ENCODE data around the gene FBN3.
"Not testable (repeated sequence)": the region's sequence is repeated elsewhere in the genome, so short reads cannot be mapped to it uniquely, and the experiment has no call there.

FBN3 gene

DNA sequence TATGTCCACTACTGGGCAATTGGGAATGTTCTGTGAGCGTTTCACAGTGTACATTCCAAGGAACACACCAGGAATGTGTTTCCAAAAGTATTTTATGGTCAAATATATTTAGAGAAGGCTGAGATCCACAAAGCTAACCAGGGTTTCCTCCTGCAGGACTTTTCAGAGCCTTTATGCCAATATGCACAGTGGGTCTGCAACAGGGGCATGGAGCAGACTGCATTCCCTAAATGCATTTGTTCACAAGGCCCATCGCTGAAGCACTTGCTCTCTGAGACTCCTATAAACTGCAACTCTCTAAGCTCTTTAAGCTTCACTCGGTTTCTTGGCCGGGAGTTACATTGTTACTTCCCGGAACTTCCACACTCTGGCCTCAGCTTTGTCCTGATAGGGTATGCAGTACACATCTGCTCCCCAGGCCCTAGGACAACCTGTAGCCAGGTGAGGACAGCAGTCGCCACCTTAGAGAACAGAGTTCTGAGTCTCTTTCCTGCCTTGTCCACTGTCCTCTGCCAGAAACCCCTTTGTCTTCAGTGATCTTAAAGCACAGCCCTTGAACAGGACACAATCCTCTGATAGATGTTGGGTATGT, 33.5 kb downstream of the FBN3 start:
- no peak for DNase-seq

GRCh38 chr19:8113017-8113416, 36.4 kb downstream of the FBN3 start:
- DNase-seq = no peak

- DNase-seq = no peak
Measured at GRCh38 chr19:8111376-8111775, 38.0 kb downstream of the FBN3 start.

DNA sequence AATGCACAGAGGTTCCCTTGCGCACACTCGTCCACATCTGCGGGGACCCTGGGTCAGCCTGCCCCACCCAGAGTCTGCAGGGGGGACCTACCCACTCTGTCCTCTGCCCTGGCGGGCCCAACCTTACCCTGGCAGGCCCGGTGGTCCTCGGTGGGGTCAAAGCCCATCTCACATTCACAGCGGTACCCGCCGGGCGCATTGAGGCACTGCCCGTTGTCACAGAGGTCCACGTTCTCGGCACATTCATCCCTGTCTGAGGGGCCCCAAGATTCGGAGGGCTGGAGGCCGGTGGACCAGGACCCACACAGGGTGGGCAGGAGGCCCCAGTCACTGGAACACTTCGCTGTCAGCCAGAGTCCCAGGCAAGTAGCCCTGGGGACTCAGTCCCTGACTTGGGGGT, 38.5 kb downstream of the FBN3 start:
- no peak for DNase-seq

GRCh38 chr19:8109890-8110662, 39.3 kb downstream of the FBN3 start:
- DNase-seq = no peak

DNA sequence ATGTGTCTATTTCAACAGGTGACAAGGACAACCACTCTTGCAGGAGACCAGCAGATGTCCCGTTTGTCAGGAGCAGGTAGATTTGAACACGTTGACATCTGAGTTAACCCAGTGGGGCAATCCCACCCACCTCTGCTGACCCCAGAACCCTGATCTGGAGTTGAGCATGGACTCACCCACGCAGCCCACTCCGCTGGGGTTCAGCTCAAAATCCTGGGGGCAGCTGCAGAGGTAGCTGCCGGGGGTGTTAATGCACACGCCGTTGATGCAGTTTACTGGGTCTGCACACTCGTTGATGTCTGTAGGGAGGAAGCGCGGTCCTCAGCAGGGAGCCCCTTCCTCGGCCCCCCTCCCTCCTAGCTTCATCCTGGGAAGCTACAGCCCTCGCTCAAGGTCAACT, 39.9 kb downstream of the FBN3 start:
- no peak for DNase-seq

- no peak for DNase-seq
Measured at GRCh38 chr19:8108560-8109445, 40.6 kb downstream of the FBN3 start.

GRCh38 chr19:8107301-8107903, 42.0 kb downstream of the FBN3 start:
- DNase-seq = no peak

DNA sequence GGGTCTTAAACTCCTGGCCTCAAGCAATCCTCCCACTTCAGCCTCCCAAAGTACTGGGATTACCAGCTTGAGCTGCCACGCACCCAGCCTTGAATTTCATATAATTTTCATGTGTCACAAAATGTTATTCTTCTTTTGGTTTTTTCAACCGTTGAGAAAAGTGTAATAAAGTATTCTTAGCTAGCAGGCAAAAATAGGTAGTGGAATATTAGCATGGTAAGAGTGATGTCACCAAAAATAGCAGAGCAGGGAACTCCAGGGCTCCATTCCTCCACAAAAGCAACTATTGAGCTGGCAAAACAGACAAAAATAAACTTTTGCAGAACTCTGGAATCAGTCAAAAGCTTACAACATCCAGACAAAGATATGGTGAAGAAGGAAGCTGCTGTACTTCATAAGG, 43.9 kb downstream of the FBN3 start:
- DNase-seq = no peak

DNA sequence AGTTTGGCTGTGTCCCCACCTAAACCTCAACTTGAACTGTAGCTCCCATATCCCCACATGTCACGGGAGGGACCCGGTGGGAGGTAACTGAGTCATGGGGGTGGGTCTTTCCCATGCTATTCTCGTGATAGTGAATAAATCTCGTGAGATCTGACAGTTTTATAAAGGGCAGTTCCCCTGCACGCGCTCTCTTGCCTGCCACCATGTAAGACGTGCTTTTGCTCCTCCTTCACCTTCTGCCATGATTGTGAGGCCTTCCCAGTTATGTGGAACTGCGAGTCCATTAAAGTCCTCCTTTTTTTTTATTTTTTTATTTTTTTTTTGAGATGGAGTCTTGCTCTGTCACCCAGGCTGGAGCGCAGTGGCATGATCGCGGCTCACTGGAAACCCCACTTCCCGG, 47.5 kb downstream of the FBN3 start:
- DNase-seq = not testable (repeated sequence)

- DNase-seq = no peak
Measured at GRCh38 chr19:8101311-8101710, 48.1 kb downstream of the FBN3 start.

- DNase-seq = no peak
Measured at GRCh38 chr19:8097681-8098567, 51.5 kb downstream of the FBN3 start.

GRCh38 chr19:8097198-8097597, 52.2 kb downstream of the FBN3 start:
- no peak for DNase-seq

DNA sequence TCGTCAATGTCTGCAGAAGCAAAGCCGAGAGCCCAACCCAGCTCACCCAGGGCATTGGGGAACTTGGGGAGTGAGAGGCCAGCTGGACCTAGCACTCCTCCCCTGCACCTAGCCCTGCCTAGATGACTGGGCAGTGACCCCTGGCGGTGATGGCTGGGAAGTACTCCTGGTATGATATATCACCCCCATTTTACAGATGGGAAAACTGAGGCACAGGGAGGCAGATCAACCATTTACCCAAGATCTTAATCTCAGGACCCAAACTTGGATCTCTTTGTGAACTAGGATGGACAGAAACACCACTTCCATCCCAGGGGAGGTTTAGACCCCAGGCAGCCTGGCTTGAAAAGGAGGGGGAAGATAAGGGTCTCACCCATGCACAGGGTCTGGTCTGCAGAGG, 53.3 kb downstream of the FBN3 start:
- DNase-seq = no peak

DNA sequence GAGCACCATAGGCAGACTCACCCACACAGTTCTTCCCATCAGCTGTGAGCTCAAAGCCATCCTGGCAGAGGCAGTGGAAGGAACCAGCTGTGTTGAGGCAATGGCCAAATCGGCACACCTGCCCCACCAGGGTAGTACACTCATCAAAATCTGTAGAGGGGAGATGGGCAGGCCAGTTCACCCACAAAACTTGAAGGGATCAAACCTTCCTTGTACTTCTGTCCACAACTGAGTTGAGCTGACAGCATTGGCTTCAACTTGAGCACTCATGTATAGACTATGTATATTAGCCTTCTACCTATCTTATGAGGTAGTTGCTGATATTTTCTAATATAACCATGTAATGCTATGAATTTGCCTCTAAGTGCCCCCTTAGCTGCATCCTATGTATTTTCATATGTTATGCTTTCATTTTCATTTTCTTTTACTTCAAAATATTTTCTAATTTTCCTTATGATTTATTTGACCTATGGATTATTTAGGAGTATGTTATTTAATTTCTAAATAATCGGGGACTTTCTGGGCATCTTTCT, 54.0 kb downstream of the FBN3 start:
- DNase-seq = no peak

GRCh38 chr19:8094336-8094735, 55.1 kb downstream of the FBN3 start:
- no peak for DNase-seq

DNA sequence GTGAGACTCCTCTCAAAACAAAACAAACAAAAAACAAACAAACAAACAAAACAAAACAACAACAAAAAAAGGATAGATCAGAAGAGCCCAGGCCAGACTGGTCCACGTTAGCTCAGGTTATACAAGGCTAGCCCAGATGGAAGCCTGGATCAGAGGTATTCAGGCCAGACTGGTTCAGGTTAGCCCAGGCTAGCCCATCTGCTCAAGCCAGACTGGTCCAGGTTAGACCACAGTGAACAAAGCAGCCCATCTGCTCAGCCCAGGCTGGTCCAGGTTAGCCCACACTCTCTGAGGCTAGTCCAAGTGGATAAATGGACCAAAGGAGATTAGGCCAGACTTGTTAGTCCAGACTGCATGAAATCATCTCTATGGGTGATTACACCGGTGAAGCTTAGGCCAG, 55.7 kb downstream of the FBN3 start:
- DNase-seq = no peak

DNA sequence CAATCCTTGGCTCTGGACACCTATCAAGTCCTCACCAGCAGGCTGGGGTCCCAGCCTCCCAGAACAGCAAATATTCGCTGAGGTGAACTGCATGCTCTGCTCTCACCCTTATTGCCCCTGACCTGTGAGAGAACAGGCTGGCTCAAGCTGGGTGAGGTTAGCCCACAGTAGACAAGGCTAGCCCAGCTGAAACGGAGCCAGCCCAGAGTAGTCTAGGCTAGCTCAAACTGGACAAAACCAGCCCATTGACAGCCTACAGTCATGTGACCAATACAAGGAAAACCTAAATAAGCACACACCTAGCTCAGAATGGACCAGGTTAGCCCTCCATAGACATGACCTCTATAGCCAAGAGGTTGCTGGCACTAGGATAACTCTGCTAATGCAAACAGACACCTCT, 58.4 kb downstream of the FBN3 start:
- DNase-seq = no peak

DNA sequence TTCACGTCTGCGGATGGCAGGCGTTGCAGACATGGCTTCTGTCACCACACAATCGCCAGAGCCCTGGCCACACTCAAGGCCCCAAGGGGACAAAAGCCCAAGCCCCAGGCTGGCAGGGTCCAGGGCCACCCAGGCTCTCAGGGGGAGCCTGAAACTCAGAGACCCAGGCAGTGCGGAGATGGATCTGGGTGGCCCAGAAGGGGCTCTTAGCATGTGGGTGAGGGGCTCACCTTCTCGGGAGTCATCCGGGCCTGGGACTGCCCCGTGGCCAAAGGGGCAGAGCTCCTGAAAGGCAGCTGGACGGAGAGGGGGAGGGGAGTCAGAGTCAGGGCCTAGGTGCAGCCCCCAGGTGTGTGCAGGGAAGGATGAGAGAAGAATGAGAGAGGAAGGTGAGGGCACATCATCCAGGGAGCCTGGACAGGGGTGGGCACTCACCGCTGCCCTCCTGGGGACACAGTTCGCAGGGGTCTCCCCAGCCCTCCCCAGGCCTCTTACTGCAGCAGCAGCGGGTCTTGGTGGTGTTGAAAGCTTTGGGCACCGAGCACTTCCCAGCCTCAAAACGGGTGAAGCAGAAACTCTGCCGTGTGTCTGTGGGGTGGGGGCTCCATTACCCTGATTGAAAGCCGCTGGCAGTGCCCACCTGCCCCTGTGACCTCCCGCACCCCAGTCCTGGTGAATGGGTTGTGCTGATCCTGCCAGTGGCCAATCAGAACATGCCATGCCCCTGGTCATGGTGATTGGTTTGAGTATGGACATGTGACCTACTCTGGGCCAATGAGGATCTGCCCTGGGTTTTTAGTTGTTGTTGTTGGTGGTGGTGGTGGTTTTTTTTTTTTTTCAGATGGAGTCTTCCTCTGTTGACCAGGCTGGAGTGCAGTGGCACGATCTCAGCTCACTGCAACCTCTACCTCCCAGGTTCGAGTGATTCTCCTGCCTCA, 59.5 kb downstream of the FBN3 start:
- DNase-seq = no peak

GRCh38 chr19:8088752-8089663, 60.4 kb downstream of the FBN3 start:
- no peak for DNase-seq

All from NCI-H2081 treated with DMSO at 0.1 percent for 48 hours (cell line).